Fibroblast of gingiva (primary cell): Measurements from ENCODE around the gene IRF1.

Experiments
- DNase-seq: peaks from one replicate; pipeline ENCODE4 v3.0.0-alpha.2; 2011; ENCODE audit warnings: low read depth

IRF1 gene

GRCh38 chr5:132461569-132462070 is 29.0 kb downstream of the IRF1 start:
- no peak for DNase-seq

- DNase-seq: no peak
Measured at GRCh38 chr5:132460846-132461568, 29.6 kb downstream of the IRF1 start.

GRCh38 chr5:132459983-132460838 is 30.4 kb downstream of the IRF1 start:
- no peak for DNase-seq

GRCh38 chr5:132459031-132459982 is 31.3 kb downstream of the IRF1 start:
- DNase-seq: peak; percentile 89

GRCh38 chr5:132458651-132459030 is 31.9 kb downstream of the IRF1 start:
- peak; percentile 22 for DNase-seq

GRCh38 chr5:132458226-132458560 is 32.4 kb downstream of the IRF1 start:
- no peak for DNase-seq

- peak; percentile 94 for DNase-seq
Measured at GRCh38 chr5:132457371-132458225, 33.0 kb downstream of the IRF1 start.

- DNase-seq: no peak
Measured at GRCh38 chr5:132456987-132457361, 33.6 kb downstream of the IRF1 start.

GRCh38 chr5:132456296-132456986 is 34.1 kb downstream of the IRF1 start:
- peak; percentile 75 for DNase-seq

GRCh38 chr5:132455614-132456115 is 34.9 kb downstream of the IRF1 start:
- no peak for DNase-seq

- DNase-seq: no peak
Measured at GRCh38 chr5:132454361-132454760, 36.2 kb downstream of the IRF1 start.

- DNase-seq: no peak
Measured at GRCh38 chr5:132451387-132451786, 39.2 kb downstream of the IRF1 start.

GRCh38 chr5:132449060-132449459 is 41.5 kb downstream of the IRF1 start:
- no peak for DNase-seq

- DNase-seq: no peak
Measured at GRCh38 chr5:132447196-132447595, 43.4 kb downstream of the IRF1 start.

GRCh38 chr5:132446621-132447020 is 44.0 kb downstream of the IRF1 start:
- peak; percentile 89 for DNase-seq

GRCh38 chr5:132445930-132446329 is 44.6 kb downstream of the IRF1 start:
- no peak for DNase-seq

GRCh38 chr5:132445640-132445923 is 45.0 kb downstream of the IRF1 start:
- no peak for DNase-seq

GRCh38 chr5:132444841-132445639 is 45.5 kb downstream of the IRF1 start:
- no peak for DNase-seq

GRCh38 chr5:132444061-132444460 is 46.5 kb downstream of the IRF1 start:
- DNase-seq: no peak
